ENCODE data around the gene CBL. TPM values are rescaled to one million over a fixed set of nuclear protein-coding genes. Genes with fewer than 3 reads are reported as not detected.

Gene CBL
- total and polyA plus RNA-seq, 8 donors = 2.0 to 9.8 (median 3.8) TPM

DNA sequence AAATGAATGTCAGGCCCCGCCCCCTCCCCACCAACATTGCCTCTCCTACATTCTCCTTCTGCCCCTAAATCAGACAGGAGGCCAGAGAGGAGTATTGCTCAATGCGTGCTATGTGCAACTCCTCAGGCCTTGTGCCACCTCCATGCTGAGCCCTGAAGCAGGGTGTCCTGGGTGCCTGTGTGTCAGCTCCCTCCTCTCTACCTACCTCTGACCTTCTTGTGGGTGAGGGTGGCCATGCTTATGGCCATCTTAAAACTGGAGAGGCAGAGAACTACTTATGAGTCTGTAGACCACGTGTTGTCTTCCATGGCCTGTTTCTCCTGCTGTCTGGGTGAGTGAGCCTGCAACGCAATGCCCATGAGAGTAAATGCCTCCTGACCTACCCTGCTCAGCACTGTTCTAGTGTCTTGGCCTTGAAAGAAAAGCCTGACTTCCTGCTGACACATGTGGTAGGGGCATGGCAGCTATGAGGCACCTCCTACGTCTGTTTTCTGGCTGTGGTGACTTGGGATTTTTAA is 100.3 kb downstream of the CBL start:
- intact Hi-C loops (cut with DNase I) = no loop called here
- no peak for DNase-seq
- Histone ChIP-seq H3K27ac (no peak overlapping the region), H3K4me1 (no peaks in the 10 kb centered on the region), H3K9me3 (no peaks in the 10 kb centered on the region), H3K4me3 (no peak overlapping the region), H3K27me3 (no peaks in the 10 kb centered on the region), H3K36me3 (peaks cover 0 to 5% (median 0%) of the 10 kb centered on the region in 3 donors)
- FAIRE-seq = no peak
- 77 to 81% methylated on average over 5 of the region's 5 CpGs for WGBS, 2 donors
- TF ChIP-seq CTCF (IDR thresholded peaks at IDR 0.05) = no peak
- ATAC-seq = peak in 2 of 4 donors; percentile 31 to 54

GRCh38 chr11:119307219-119307618 is 101.1 kb downstream of the CBL start:
- Histone ChIP-seq H3K9me3 (no peaks in the 10 kb centered on the region), H3K36me3 (peaks cover 0 to 5% (median 0%) of the 10 kb centered on the region in 3 donors), H3K4me3 (no peak overlapping the region), H3K27ac (no peak overlapping the region), H3K27me3 (no peaks in the 10 kb centered on the region), H3K4me1 (no peaks in the 10 kb centered on the region)
- WGBS, 2 donors = 64 to 89% methylated on average over 1 of the region's 1 CpG
- FAIRE-seq (no peak), ATAC-seq (no peak), DNase-seq (no peak)
- TF ChIP-seq CTCF (IDR thresholded peaks at IDR 0.05) = no peak
- intact Hi-C loops (cut with DNase I) = no loop called here

- Histone ChIP-seq H3K4me1 (no peaks in the 10 kb centered on the region), H3K9me3 (no peaks in the 10 kb centered on the region), H3K27ac (no peak overlapping the region), H3K27me3 (no peaks in the 10 kb centered on the region), H3K4me3 (no peak overlapping the region), H3K36me3 (peaks cover 0 to 5% (median 0%) of the 10 kb centered on the region in 3 donors)
- FAIRE-seq (no peak), DNase-seq (no peak), ATAC-seq (no peak)
- WGBS, 2 donors = 84 to 85% methylated on average over 5 of the region's 5 CpGs
- intact Hi-C loops (cut with DNase I) = no loop called here
- no peak for TF ChIP-seq CTCF (IDR thresholded peaks at IDR 0.05)
These were observed 101.8 kb downstream of the CBL start for GRCh38 chr11:119307974-119308373.

DNA sequence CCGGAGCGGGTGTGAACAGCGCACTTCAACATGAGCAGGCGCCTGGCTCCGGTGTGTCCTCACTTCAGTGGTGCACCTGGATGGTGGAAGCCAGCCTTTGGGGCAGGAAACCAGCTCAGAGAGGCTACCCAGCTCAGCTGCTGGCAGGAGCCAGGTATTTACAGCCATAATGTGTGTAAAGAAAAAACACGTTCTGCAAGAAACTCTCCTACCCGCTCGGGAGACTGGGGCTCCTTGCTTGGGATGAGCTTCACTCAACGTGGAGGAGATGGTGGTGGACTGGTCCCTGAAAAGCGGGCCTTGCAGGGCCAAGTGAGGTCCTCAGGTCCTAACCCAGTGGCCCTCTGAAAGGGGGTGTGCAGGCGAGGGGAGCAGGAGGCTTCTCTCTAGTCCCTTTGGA is 103.3 kb downstream of the CBL start:
- H3K4me1 ChIP-seq = no peaks in the 10 kb centered on the region
- intact Hi-C loops (cut with DNase I) = no loop called here
- H3K27ac ChIP-seq = no peak overlapping the region
- DNase-seq = no peak
- no peak for TF ChIP-seq CTCF (IDR thresholded peaks at IDR 0.05)
- H3K4me3 ChIP-seq = no peak overlapping the region
- ATAC-seq = no peak
- no peak for FAIRE-seq
- H3K27me3 ChIP-seq = no peaks in the 10 kb centered on the region
- no peaks in the 10 kb centered on the region for H3K36me3 ChIP-seq
- 86 to 89% methylated on average over 11 of the region's 11 CpGs for WGBS, 2 donors
- no peaks in the 10 kb centered on the region for H3K9me3 ChIP-seq

GRCh38 chr11:119309953-119310681 is 104.0 kb downstream of the CBL start:
- Histone ChIP-seq H3K27me3 (no peaks in the 10 kb centered on the region), H3K9me3 (no peaks in the 10 kb centered on the region), H3K36me3 (no peaks in the 10 kb centered on the region), H3K4me3 (no peak overlapping the region), H3K27ac (no peak overlapping the region), H3K4me1 (no peaks in the 10 kb centered on the region)
- no peak for DNase-seq
- TF ChIP-seq CTCF (IDR thresholded peaks at IDR 0.05) = no peak
- intact Hi-C loops (cut with DNase I) = no loop called here
- no peak for ATAC-seq
- WGBS, 2 donors = 78 to 81% methylated on average over 17 of the region's 17 CpGs
- FAIRE-seq = no peak

Measured in pancreas (tissue), 10 donors.